Psoas muscle (tissue), 8 donors: Measurements from ENCODE around the gene MAPK10. TPM values are rescaled to one million over a fixed set of nuclear protein-coding genes. Genes with fewer than 3 reads are reported as not detected.

Source experiments
- ATAC-seq, 4 donors: fragments of 200-7000 bp; cut with Tn5 transposase; one replicate each; pipeline ENCODE4 v1.9.1; 2020; ENCODE audit warnings: moderate library complexity in 3 of 4, mild to moderate bottlenecking in 2 of 4
- DNase-seq, 2 donors: peaks; one replicate each; pipeline ENCODE4 v3.0.0-alpha.2; 2020
- H3K27ac ChIP-seq: fragments of 200-600 bp; one replicate; pipeline ENCODE4 v1.8.0; 2022
- H3K27me3 ChIP-seq, 3 donors: fragments of 200-600 bp in 1 of 3; one replicate each; pipeline versions ENCODE4 v1.6.1 to v1.8.0; 2013 to 2022; ENCODE audit warnings: low read length in 2 of 3, mild to moderate bottlenecking in 2 of 3, moderate library complexity in 1 of 3; ENCODE audit not compliant: insufficient read depth in 3 of 3
- H3K36me3 ChIP-seq, 2 donors: fragments of 200-600 bp in 1 of 2; one replicate each; pipeline versions ENCODE4 v1.6.1 to v1.8.0; 2013 to 2022; ENCODE audit warnings: low read depth in 1 of 2, mild to moderate bottlenecking in 1 of 2, moderate library complexity in 1 of 2; ENCODE audit not compliant: insufficient read depth in 1 of 2
- H3K4me1 ChIP-seq: fragments of 200-600 bp; one replicate; pipeline ENCODE4 v1.8.0; 2022
- H3K4me3 ChIP-seq: fragments of 200-600 bp; one replicate; pipeline ENCODE4 v1.8.0; 2022; ENCODE audit warnings: mild to moderate bottlenecking
- H3K9me3 ChIP-seq: fragments of 200-600 bp; one replicate; pipeline ENCODE4 v1.8.0; 2022
- WGBS, 3 donors: extraction: QIAGEN DNeasy Blood & Tissue Kit; methylation state at CpG; one replicate each; pipeline versions ENCODE4 v1.1.6 to v1.1.7; 2013; 5-methylcytosine and 5-hydroxymethylcytosine counted together
- intact Hi-C, 2 donors: fragments of 100-400 bp; cut with DNase I; formaldehyde crosslinking; loops; one replicate each; pipeline versions ENCODE4 v1.11.0 to v1.14.2; 2022
- polyA plus RNA-seq, 3 donors: library from polyadenylated mRNA; stranded (reverse); fragments of 200-250 nt; gene quantifications; one replicate each; pipeline ENCODE4 v1.2.3, GENCODE V29; 2013
- total RNA-seq, 4 donors: library from RNA; stranded (reverse); fragmentation: NEBNext Ultra II Directional in 2 of 4; extraction: Animal tissue kit (Norgen Biotek cat#: 25700) in 2 of 4; gene quantifications; one replicate each; pipeline versions ENCODE4 v1.2.1 to v1.2.4, GENCODE V29; 2021 to 2023
- TF ChIP-seq, protein P1 (sequence below): fragments of 200-600 bp; IDR thresholded peaks from one replicate; pipeline ENCODE4 v1.8.0; 2022; ENCODE audit warnings: antibody characterized with exemption
- donor health status: healthy with polysubstance abuse.
- donor health status: DM: no; HTN: no; CAD: no; lungs with moderate emphysema.
- donor health status: Bipolar disorder and iron deficiency.
- donor health status: healthy.
- donor health status: DM: yes; HTN: yes; CAD: no.
- donor health status: DM: no; HTN: no; CAD: no.
- donor health status: DM: no; HTN: no; CAD: no.
- donor health status: DM: yes; HTN: yes; CAD: no.

Gene MAPK10
- total and polyA plus RNA-seq, 7 donors: 0.22 to 7.6 (median 1.3) TPM

DNA sequence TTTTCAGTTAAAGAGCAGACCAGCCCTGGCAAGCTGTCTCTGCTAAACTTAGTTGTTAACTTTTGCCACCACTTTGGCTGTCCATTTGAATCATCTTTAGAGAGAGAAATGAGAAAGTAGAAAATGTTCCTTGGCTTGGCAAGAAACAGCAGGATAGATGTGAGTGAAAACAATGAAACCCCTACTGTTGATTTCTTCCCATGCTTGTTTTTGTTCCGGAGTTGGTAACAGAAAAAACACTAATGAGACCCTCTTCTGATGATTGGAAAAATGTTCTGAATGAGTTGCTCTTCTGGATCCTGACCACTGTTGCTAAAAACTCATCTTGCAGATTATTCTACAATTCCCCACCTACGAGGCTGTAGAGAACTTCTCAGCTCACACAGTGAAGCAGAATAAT, 203.3 kb downstream of the MAPK10 start:
- TF ChIP-seq, protein P1, sequence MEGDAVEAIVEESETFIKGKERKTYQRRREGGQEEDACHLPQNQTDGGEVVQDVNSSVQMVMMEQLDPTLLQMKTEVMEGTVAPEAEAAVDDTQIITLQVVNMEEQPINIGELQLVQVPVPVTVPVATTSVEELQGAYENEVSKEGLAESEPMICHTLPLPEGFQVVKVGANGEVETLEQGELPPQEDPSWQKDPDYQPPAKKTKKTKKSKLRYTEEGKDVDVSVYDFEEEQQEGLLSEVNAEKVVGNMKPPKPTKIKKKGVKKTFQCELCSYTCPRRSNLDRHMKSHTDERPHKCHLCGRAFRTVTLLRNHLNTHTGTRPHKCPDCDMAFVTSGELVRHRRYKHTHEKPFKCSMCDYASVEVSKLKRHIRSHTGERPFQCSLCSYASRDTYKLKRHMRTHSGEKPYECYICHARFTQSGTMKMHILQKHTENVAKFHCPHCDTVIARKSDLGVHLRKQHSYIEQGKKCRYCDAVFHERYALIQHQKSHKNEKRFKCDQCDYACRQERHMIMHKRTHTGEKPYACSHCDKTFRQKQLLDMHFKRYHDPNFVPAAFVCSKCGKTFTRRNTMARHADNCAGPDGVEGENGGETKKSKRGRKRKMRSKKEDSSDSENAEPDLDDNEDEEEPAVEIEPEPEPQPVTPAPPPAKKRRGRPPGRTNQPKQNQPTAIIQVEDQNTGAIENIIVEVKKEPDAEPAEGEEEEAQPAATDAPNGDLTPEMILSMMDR: no peak
- intact Hi-C loops: no loop called here

DNA sequence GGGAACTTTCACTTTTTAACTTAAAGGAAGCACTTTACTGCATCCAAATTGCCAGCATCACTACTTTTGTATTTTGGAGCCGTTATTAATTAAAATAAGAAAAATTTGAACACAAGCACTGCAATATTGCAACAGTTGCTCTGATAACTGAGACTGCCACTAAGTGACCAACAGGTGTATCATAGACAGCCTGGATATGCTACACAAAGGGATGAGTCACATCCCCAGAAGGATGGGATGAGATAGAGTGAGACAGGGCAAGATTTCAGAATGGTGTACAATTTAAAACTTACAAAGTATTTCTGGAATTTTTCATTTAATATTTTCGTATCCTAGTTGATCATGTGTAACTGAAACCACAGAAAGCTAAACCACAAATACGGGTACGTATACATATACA, 204.1 kb downstream of the MAPK10 start:
- Histone ChIP-seq H3K4me3 (no peak overlapping the region), H3K9me3 (no peaks in the 10 kb centered on the region), H3K27me3 (no peaks in the 10 kb centered on the region), H3K4me1 (no peaks in the 10 kb centered on the region), H3K36me3 (no peaks in the 10 kb centered on the region), H3K27ac (no peak overlapping the region)
- DNase-seq: no peak
- 83 to 84% (median 84%) methylated on average over 4 of the region's 4 CpGs for WGBS, 3 donors
- intact Hi-C loops: no loop called here
- TF ChIP-seq, protein P1: no peak
- ATAC-seq: no peak

More for the DNA sequence above, 203.3 kb downstream of the MAPK10 start:
- Histone ChIP-seq H3K36me3 (no peaks in the 10 kb centered on the region), H3K4me1 (no peaks in the 10 kb centered on the region), H3K27ac (no peak overlapping the region), H3K9me3 (no peaks in the 10 kb centered on the region), H3K27me3 (no peaks in the 10 kb centered on the region), H3K4me3 (no peak overlapping the region)
- DNase-seq: no peak
- ATAC-seq: no peak
- WGBS, 3 donors: 39 to 47% (median 47%) methylated on average over 2 of the region's 2 CpGs

DNA sequence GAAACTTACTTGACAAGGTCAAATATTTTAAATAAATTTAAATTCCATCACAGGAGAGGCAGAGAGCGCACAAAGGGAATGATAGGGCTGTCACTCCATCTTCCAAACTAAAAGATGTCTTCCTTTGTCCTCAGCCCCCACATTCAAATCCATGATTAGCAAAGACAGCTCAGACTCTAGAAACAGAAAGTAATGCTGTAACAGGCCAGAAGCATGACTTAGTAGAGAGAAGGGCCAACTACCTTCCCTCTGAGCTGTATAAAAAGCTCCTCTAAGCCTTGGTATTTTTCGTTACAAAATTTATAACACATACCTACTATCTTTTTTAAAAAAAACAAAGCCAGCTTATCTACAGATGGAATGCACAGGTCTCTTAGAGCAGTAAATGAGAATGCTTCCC, 207.4 kb downstream of the MAPK10 start:
- 78 to 82% (median 81%) methylated on average over 2 of the region's 2 CpGs for WGBS, 3 donors
- intact Hi-C loops: no loop called here
- ATAC-seq: no peak

DNA sequence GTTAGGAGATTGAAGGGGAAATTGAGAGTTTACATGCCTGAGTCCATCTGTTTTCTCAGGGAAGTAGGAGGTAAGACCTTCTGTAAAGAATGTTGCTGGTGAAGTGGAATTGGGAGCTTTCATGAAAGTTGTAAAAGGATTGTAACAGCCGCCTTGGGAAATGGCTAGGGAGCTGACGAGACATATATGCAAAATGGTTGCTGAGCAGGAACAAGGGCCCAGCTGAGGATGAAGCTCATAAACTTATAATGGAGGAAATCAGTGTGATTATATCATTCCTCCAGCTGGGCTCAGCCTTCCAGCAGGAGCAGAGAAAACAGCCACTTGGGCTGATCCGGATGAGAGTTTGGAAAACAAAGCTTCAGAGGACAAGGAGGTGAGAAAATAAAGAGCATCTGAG, 208.7 kb downstream of the MAPK10 start:
- TF ChIP-seq, protein P1: no peak
- WGBS, 3 donors: 66 to 74% (median 72%) methylated on average over 3 of the region's 3 CpGs
- no peak for ATAC-seq
- H3K27ac ChIP-seq: no peak overlapping the region
- no peaks in the 10 kb centered on the region for H3K27me3 ChIP-seq
- no peaks in the 10 kb centered on the region for H3K36me3 ChIP-seq
- intact Hi-C loops: no loop called here
- DNase-seq: no peak
- H3K9me3 ChIP-seq: no peaks in the 10 kb centered on the region
- no peaks in the 10 kb centered on the region for H3K4me1 ChIP-seq
- no peak overlapping the region for H3K4me3 ChIP-seq

More for the DNA sequence above, 207.4 kb downstream of the MAPK10 start:
- TF ChIP-seq, protein P1: no peak
- Histone ChIP-seq H3K27ac (no peak overlapping the region), H3K36me3 (no peaks in the 10 kb centered on the region), H3K4me3 (no peak overlapping the region), H3K27me3 (no peaks in the 10 kb centered on the region), H3K9me3 (no peaks in the 10 kb centered on the region), H3K4me1 (no peaks in the 10 kb centered on the region)
- no peak for DNase-seq

DNA sequence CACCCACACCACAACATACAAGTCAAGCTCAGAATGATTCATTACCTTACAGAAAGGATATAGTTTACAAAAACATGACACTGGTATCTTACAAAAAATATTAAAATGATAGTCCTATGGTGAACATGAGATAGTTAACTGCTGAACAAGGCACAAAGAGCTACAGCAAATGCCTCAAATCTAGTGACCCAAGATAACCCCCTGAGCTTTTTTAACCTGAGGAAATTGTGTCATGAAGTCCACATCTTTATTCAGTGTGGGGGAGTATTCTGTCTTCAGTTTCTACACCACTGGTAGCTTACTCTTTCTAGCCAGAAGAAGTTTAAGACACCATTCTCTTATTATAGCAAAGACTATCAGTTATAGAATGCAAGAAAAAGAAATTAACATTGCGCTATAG, 218.7 kb downstream of the MAPK10 start:
- no peak overlapping the region for H3K4me3 ChIP-seq
- intact Hi-C loops: no loop called here
- TF ChIP-seq, protein P1: no peak
- H3K9me3 ChIP-seq: no peaks in the 10 kb centered on the region
- DNase-seq: no peak
- H3K27ac ChIP-seq: no peak overlapping the region
- 96 to 100% (median 100%) methylated on average over 1 of the region's 1 CpG for WGBS, 3 donors
- H3K27me3 ChIP-seq: no peaks in the 10 kb centered on the region
- no peaks in the 10 kb centered on the region for H3K36me3 ChIP-seq
- no peaks in the 10 kb centered on the region for H3K4me1 ChIP-seq
- ATAC-seq: no peak
